Uterus (tissue), 2 donors: ENCODE data around the gene PDE4D.

Source experiments
- CTCF ChIP-seq, 4 experiments: fragments of 200-600 bp in 2 of 4; fragments of 450-650 bp in 2 of 4; sonication (generic) in 2 of 4; IDR thresholded peaks; one replicate each; pipeline ENCODE4 v1.5.1; 2016 to 2019; ENCODE audit warnings: antibody characterized with exemption in 4 of 4, mild to moderate bottlenecking in 2 of 4, moderate library complexity in 1 of 4
- POLR2A ChIP-seq, 2 donors: fragments of 450-650 bp; IDR thresholded peaks; one replicate each; pipeline ENCODE4 v1.6.1; 2016; ENCODE audit warnings: antibody characterized with exemption in 2 of 2, mild to moderate bottlenecking in 1 of 2, moderate library complexity in 1 of 2

GRCh38 chr5:59829922-59830321 is 63.6 kb downstream of the PDE4D start:
- TF ChIP-seq CTCF (IDR thresholded peaks at IDR 0.05) (no peak), POLR2A (IDR thresholded peaks at IDR 0.05) (no peak)
